Peyer's patch (tissue), 4 donors: ENCODE results near the gene NDN.

Source experiments
- POLR2A ChIP-seq, 2 donors: fragments of 450-650 bp; IDR thresholded peaks; one replicate each; pipeline ENCODE4 v1.5.1; 2017; ENCODE audit warnings: antibody characterized with exemption in 2 of 2, mild to moderate bottlenecking in 2 of 2, moderate library complexity in 2 of 2
- TF ChIP-seq, protein P1 (sequence below), 6 experiments: fragments of 450-650 bp in 4 of 6; fragments of 200-600 bp in 2 of 6; sonication (generic) in 1 of 6; IDR thresholded peaks; one replicate each; pipeline ENCODE4 v1.5.1; 2017 to 2019; ENCODE audit warnings: antibody characterized with exemption in 6 of 6, mild to moderate bottlenecking in 3 of 6, moderate library complexity in 1 of 6

DNA sequence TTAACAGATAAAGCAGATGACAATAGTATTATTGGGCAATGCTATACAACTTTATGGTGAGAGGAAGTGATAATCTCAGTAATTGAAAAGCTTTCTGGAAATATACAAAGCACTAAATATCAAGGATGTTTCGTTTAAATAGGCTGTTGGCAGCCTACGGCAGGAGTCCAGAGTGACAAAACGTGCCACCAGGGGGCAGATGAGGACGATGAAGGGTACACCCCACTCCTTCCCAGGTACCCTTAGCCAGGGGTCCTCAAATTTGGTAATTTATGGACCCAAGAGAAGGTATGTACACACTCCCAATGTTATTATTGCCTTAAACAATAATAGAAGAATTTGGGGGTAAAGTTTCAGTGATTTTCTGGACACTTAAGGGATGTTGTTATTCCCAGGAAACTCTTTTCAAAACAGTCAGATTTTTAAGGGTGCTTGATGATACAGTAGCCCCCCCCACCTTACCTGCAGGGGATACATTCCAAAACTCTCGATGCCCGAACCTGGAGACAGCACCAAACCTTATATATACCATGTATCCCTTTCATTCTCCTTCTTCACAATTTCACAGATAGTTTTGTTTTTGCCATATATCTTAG, 38.1 kb downstream of the NDN start:
- TF ChIP-seq, protein P1, sequence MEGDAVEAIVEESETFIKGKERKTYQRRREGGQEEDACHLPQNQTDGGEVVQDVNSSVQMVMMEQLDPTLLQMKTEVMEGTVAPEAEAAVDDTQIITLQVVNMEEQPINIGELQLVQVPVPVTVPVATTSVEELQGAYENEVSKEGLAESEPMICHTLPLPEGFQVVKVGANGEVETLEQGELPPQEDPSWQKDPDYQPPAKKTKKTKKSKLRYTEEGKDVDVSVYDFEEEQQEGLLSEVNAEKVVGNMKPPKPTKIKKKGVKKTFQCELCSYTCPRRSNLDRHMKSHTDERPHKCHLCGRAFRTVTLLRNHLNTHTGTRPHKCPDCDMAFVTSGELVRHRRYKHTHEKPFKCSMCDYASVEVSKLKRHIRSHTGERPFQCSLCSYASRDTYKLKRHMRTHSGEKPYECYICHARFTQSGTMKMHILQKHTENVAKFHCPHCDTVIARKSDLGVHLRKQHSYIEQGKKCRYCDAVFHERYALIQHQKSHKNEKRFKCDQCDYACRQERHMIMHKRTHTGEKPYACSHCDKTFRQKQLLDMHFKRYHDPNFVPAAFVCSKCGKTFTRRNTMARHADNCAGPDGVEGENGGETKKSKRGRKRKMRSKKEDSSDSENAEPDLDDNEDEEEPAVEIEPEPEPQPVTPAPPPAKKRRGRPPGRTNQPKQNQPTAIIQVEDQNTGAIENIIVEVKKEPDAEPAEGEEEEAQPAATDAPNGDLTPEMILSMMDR (IDR thresholded peaks at IDR 0.05): peak in 5 of 6 experiments; percentile 8 to 29 (median 20)
- no peak for TF ChIP-seq POLR2A (IDR thresholded peaks at IDR 0.05)
